ENCODE results near the gene OTULIN.

GRCh38 chr5:14730466-14730865, 65.9 kb downstream of the OTULIN start:
- no peak for TF ChIP-seq CTCF (conservative IDR thresholded peaks at IDR 0.05; ENCODE audit: low read depth, low read length)
- no peak for TF ChIP-seq CHD1 (IDR thresholded peaks at IDR 0.05; ENCODE audit: low read depth, low read length)
- TF ChIP-seq MXI1 (IDR thresholded peaks at IDR 0.05; ENCODE audit: borderline replicate concordance, low read depth, low read length), result no peak
- TF ChIP-seq CEBPB (IDR thresholded peaks at IDR 0.05; ENCODE audit: low read depth, low read length), result no peak
- no peak for TF ChIP-seq RAD21 (IDR thresholded peaks at IDR 0.05; ENCODE audit: low read length)
- TF ChIP-seq RCOR1 (IDR thresholded peaks at IDR 0.05; ENCODE audit: insufficient replicate concordance, low read length), result no peak
- TF ChIP-seq POLR2A (IDR thresholded peaks at IDR 0.05; ENCODE audit: low read depth, low read length), result no peak
- no peak for TF ChIP-seq MAZ (IDR thresholded peaks at IDR 0.05; ENCODE audit: borderline replicate concordance, low read depth, low read length)
- TF ChIP-seq MAFK (IDR thresholded peaks at IDR 0.05; ENCODE audit: low read depth, low read length), result no peak
- no peak for TF ChIP-seq FOS (IDR thresholded peaks at IDR 0.05; ENCODE audit: low read depth, low read length)
- TF ChIP-seq ELK1 (IDR thresholded peaks at IDR 0.05; ENCODE audit: borderline replicate concordance, low read depth, low read length), result no peak
- TF ChIP-seq RFX5 (IDR thresholded peaks at IDR 0.05; ENCODE audit: low read depth, low read length), result no peak
- TF ChIP-seq NFE2L2 (IDR thresholded peaks at IDR 0.05; ENCODE audit: low read depth, low read length), result no peak
- no peak for TF ChIP-seq USF2 (IDR thresholded peaks at IDR 0.05; ENCODE audit: low read depth, low read length)

Measured in IMR-90 (cell line).